GM13977 (cell line): ENCODE results near the gene ENTREP1.
"Not testable (repeated sequence)": the region's sequence is repeated elsewhere in the genome, so short reads cannot be mapped to it uniquely, and the experiment has no call there.

Experiments
- DNase-seq: peaks from one replicate; pipeline ENCODE4 v3.0.0; 2012; ENCODE audit warnings: low spot score
- CTCF ChIP-seq: IDR thresholded peaks from 2 replicates; pipeline ENCODE4 v1.5.1; 2012; ENCODE audit warnings: mild to moderate bottlenecking, control low read depth; ENCODE audit not compliant: insufficient read depth; ENCODE audit errors: extremely low read depth, missing control alignments
- in situ Hi-C: fragments of 300-500 bp; cut with MboI; formaldehyde crosslinking; loops from one replicate; pipeline ENCODE4 v1.12.0; 2022; ENCODE audit warnings: low sequenced_read_pairs, low pct_unique_long_range_greater_than_20kb, mixed read lengths, inconsistent platforms; ENCODE audit not compliant: unreplicated experiment

Gene ENTREP1

GRCh38 chr9:69432623-69433022 is 107.6 kb downstream of the ENTREP1 start:
- in situ Hi-C loops = no loop called here
- no peak for TF ChIP-seq CTCF

GRCh38 chr9:69433392-69433791 is 108.4 kb downstream of the ENTREP1 start:
- in situ Hi-C loops = no loop called here
- no peak for DNase-seq
- TF ChIP-seq CTCF = no peak

More at GRCh38 chr9:69432623-69433022, 107.6 kb downstream of the ENTREP1 start:
- DNase-seq = no peak

- no peak for DNase-seq
- in situ Hi-C loops = no loop called here
- no peak for TF ChIP-seq CTCF
These were observed 109.0 kb downstream of the ENTREP1 start for GRCh38 chr9:69433968-69434367.

GRCh38 chr9:69439654-69440053 is 114.6 kb downstream of the ENTREP1 start:
- DNase-seq, in situ Hi-C loops: not testable (repeated sequence)

- DNase-seq, in situ Hi-C loops: not testable (repeated sequence)
These were observed 115.4 kb downstream of the ENTREP1 start for GRCh38 chr9:69440254-69440955.
